ENCODE data around the gene NTRK3. TPM values are rescaled to one million over a fixed set of nuclear protein-coding genes. Genes with fewer than 3 reads are reported as not detected.

The NTRK3 gene
- total and polyA plus RNA-seq, 2 of the 8 experiments (the other 6 are each of a cell fraction or from before 2014, with no cell fraction given): 4.5 to 6.8 TPM

GRCh38 chr15:88006146-88006545 is 250.4 kb downstream of the NTRK3 start (continued):
- TF ChIP-seq CBX8 (IDR thresholded peaks at IDR 0.05; ENCODE audit: borderline replicate concordance, low read depth, low read length): no peak
